Measurements from ENCODE around the gene MARCKSL1.

DNA sequence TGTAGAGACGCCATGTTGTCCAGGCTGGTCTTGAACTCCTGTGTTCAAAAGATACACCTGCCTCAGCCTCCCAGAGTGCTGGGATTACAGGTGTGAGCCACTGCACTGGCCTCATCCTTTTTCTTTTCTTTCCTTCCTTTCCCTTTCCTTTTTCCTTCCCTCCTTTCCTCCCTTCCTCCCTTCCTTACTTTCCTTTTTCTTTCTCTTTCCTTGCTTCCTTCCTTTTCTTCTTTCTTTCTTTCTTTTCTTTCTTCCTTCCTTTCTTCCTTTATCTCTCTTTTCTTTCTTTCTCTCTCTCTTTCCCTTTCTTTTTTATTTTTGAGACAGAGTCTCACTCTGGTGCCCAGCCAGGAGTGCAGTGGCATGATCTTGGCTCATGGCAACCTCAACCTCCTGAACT lies 20.4 kb upstream of the MARCKSL1 start:
- TF ChIP-seq, protein P1, sequence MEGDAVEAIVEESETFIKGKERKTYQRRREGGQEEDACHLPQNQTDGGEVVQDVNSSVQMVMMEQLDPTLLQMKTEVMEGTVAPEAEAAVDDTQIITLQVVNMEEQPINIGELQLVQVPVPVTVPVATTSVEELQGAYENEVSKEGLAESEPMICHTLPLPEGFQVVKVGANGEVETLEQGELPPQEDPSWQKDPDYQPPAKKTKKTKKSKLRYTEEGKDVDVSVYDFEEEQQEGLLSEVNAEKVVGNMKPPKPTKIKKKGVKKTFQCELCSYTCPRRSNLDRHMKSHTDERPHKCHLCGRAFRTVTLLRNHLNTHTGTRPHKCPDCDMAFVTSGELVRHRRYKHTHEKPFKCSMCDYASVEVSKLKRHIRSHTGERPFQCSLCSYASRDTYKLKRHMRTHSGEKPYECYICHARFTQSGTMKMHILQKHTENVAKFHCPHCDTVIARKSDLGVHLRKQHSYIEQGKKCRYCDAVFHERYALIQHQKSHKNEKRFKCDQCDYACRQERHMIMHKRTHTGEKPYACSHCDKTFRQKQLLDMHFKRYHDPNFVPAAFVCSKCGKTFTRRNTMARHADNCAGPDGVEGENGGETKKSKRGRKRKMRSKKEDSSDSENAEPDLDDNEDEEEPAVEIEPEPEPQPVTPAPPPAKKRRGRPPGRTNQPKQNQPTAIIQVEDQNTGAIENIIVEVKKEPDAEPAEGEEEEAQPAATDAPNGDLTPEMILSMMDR (IDR thresholded peaks at IDR 0.05; ENCODE audit: low read depth, low read length, missing input control): no peak
- TF ChIP-seq JUND (IDR thresholded peaks at IDR 0.05) (no peak), TAF1 (conservative IDR thresholded peaks at IDR 0.05) (no peak), YY1 (IDR thresholded peaks at IDR 0.05) (no peak), GABPA (IDR thresholded peaks at IDR 0.05 in 1 of 2, conservative IDR thresholded peaks at IDR 0.05 in 1 of 2) (no peak), REST (IDR thresholded peaks at IDR 0.05) (no peak), RAD21 (IDR thresholded peaks at IDR 0.05) (no peak), HNF4G (IDR thresholded peaks at IDR 0.05) (no peak)
- TF ChIP-seq, protein P2, sequence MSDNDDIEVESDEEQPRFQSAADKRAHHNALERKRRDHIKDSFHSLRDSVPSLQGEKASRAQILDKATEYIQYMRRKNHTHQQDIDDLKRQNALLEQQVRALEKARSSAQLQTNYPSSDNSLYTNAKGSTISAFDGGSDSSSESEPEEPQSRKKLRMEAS (IDR thresholded peaks at IDR 0.05): no peak
- TF ChIP-seq, protein P3, sequence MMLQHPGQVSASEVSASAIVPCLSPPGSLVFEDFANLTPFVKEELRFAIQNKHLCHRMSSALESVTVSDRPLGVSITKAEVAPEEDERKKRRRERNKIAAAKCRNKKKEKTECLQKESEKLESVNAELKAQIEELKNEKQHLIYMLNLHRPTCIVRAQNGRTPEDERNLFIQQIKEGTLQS (IDR thresholded peaks at IDR 0.05): no peak

Data from liver (tissue), 3 donors.